B cell (primary cell): ENCODE results near the gene ELOB. TPM values are rescaled to one million over a fixed set of nuclear protein-coding genes. Genes with fewer than 3 reads are reported as not detected.
"Not testable (repeated sequence)": the region's sequence is repeated elsewhere in the genome, so short reads cannot be mapped to it uniquely, and the experiment has no call there.

ENCODE experiments used
- ATAC-seq: fragments of 200-7000 bp; cut with Tn5 transposase; one replicate; pipeline ENCODE4 v1.10.0; 2021; ENCODE audit warnings: low read depth, mild to moderate bottlenecking, moderate number of reproducible peaks, moderate library complexity
- CTCF ChIA-PET: fragments of 350-600 bp; sonication (Branson Sonifier 250); formaldehyde crosslinking; loops from one replicate; lab custom pipeline; 2021; ENCODE audit warnings: antibody characterized with exemption, inconsistent platforms; lab: Charles Lee
- POLR2A ChIA-PET: fragments of 350-600 bp; sonication (Branson Sonifier 250); formaldehyde crosslinking; loops from one replicate; lab custom pipeline; 2021; ENCODE audit warnings: antibody characterized with exemption; lab: Charles Lee
- DNase-seq: peaks from one replicate; pipeline ENCODE4 v3.0.0; 2013
- H2AFZ ChIP-seq: 2 replicates; pipeline ENCODE4 v1.6.1; 2012; ENCODE audit warnings: mild to moderate bottlenecking, low read depth, low read length; ENCODE audit not compliant: insufficient read depth, poor library complexity, severe bottlenecking
- H3K27ac ChIP-seq, 2 donors: 1 replicate in 1 of 2; 2 replicates in 1 of 2; pipeline ENCODE4 v1.5.1; 2012 to 2013; ENCODE audit warnings: low read length in 2 of 2, mild to moderate bottlenecking in 2 of 2, moderate library complexity in 1 of 2
- H3K27me3 ChIP-seq, 4 experiments: fragments of 200-600 bp in 1 of 4; sonication (generic) in 1 of 4; replicated peaks in 1 of 4; 1 replicate in 2 of 4; 2 replicates in 2 of 4; pipeline versions ENCODE4 v1.6.1 to v1.7.0; 2013 to 2016; ENCODE audit warnings: low read length in 3 of 4, mild to moderate bottlenecking in 2 of 4, mixed read lengths in 1 of 4, moderate library complexity in 1 of 4; ENCODE audit not compliant: insufficient read depth in 4 of 4, control insufficient read depth in 3 of 4; ENCODE audit errors: control extremely low read depth in 1 of 4
- H3K36me3 ChIP-seq, 2 experiments: replicated peaks in 1 of 2; 1 replicate in 1 of 2; 2 replicates in 1 of 2; pipeline versions ENCODE4 v1.6.1 to v1.7.1; 2013; ENCODE audit warnings: low read length in 1 of 2; ENCODE audit not compliant: insufficient read depth in 2 of 2, control insufficient read depth in 1 of 2; ENCODE audit errors: control extremely low read depth in 1 of 2, extremely low read depth in 1 of 2
- H3K4me1 ChIP-seq, 2 donors: fragments of 200-600 bp in 1 of 2; sonication (generic) in 1 of 2; 1 replicate in 1 of 2; 2 replicates in 1 of 2; pipeline versions ENCODE4 v1.5.1 to v1.6.1; 2013 to 2017; ENCODE audit warnings: low read length in 2 of 2; ENCODE audit not compliant: control insufficient read depth in 2 of 2, insufficient read depth in 2 of 2
- H3K4me2 ChIP-seq: replicated peaks from 2 replicates; pipeline ENCODE3; 2012; ENCODE audit warnings: mild to moderate bottlenecking, low read depth, low read length; ENCODE audit not compliant: poor library complexity, severe bottlenecking
- H3K4me3 ChIP-seq, 5 experiments: fragments of 200-600 bp in 1 of 5; sonication (generic) in 1 of 5; 1 replicate in 3 of 5; 2 replicates in 2 of 5; pipeline versions ENCODE4 v1.5.1 to v1.7.0; 2011 to 2016; ENCODE audit warnings: low read length in 4 of 5, mild to moderate bottlenecking in 4 of 5, low read depth in 2 of 5, control low read depth in 1 of 5, moderate library complexity in 1 of 5; ENCODE audit not compliant: insufficient read depth in 1 of 5; ENCODE audit errors: control extremely low read depth in 1 of 5, extremely low read depth in 1 of 5
- H3K79me2 ChIP-seq: fragments of 200-600 bp; sonication (generic); one replicate; pipeline ENCODE4 v1.6.0; 2016; ENCODE audit warnings: low read length; ENCODE audit not compliant: control insufficient read depth, insufficient read depth
- H3K9ac ChIP-seq: fragments of 200-600 bp; sonication (generic); 2 replicates; pipeline ENCODE4 v1.6.1; 2017; ENCODE audit warnings: mild to moderate bottlenecking, low read length, moderate library complexity
- H3K9me3 ChIP-seq, 3 donors: one replicate each; pipeline versions ENCODE4 v1.6.1 to v1.7.1; 2013; ENCODE audit warnings: low read length in 2 of 3; ENCODE audit not compliant: control insufficient read depth in 2 of 3, insufficient read depth in 1 of 3; ENCODE audit errors: control extremely low read depth in 1 of 3
- H4K20me1 ChIP-seq: 2 replicates; pipeline ENCODE4 v1.6.0; 2012; ENCODE audit warnings: mild to moderate bottlenecking, low read length; ENCODE audit not compliant: insufficient read depth, control insufficient read depth, poor library complexity, severe bottlenecking
- H3K27ac Mint-ChIP-seq: one replicate; pipeline ENCODE4 v1.8.0; 2021; ENCODE audit warnings: mixed read lengths
- H3K27me3 Mint-ChIP-seq: one replicate; pipeline ENCODE4 v1.8.0; 2021; ENCODE audit warnings: mixed read lengths
- H3K4me1 Mint-ChIP-seq: one replicate; pipeline ENCODE4 v1.8.0; 2021; ENCODE audit warnings: mixed read lengths
- H3K4me3 Mint-ChIP-seq: one replicate; pipeline ENCODE4 v1.8.0; 2021; ENCODE audit warnings: mixed read lengths
- H3K9me3 Mint-ChIP-seq: one replicate; pipeline ENCODE4 v1.8.0; 2022; ENCODE audit warnings: mixed read lengths; ENCODE audit not compliant: insufficient read depth
- EZH2 ChIP-seq: IDR thresholded peaks from 2 replicates; pipeline ENCODE4 v1.6.1; 2012; ENCODE audit warnings: borderline replicate concordance, low read depth, mild to moderate bottlenecking, moderate library complexity, low read length; ENCODE audit not compliant: insufficient read depth, poor library complexity, severe bottlenecking
- WGBS: methylation state at CpG from one replicate; pipeline ENCODE4 v1.1.5; 2013; ENCODE audit warnings: missing lambda C conversion rate; ENCODE audit not compliant: insufficient coverage; 5-methylcytosine and 5-hydroxymethylcytosine counted together
- intact Hi-C: fragments of 100-400 bp; cut with micrococcal nuclease; formaldehyde crosslinking; loops from one replicate; pipeline ENCODE4 v1.10.0; 2022
- polyA plus RNA-seq: library from polyadenylated mRNA; depleted of rRNA; stranded (reverse); fragments of >200 nt; gene quantifications from 2 replicates; pipeline ENCODE4 v1.2.3, GENCODE V29; 2012
- small RNA-seq: library from RNA; depleted of rRNA; stranded (forward); fragments of <200 nt; gene quantifications from one replicate; pipeline ENCODE3, GENCODE V24; 2012; ENCODE audit warnings: low replicate concordance, low read depth; ENCODE audit not compliant: insufficient read length
- total RNA-seq, 2 donors: library from RNA; stranded (reverse); fragments of 120-200 nt in 1 of 2; gene quantifications; 1 replicate in 1 of 2; 2 replicates in 1 of 2; pipeline versions ENCODE4 v1.2.3 to v1.2.4, GENCODE V29; 2013 to 2022
- TF ChIP-seq, protein P1 (sequence below): fragments of 200-600 bp; IDR thresholded peaks from one replicate; pipeline ENCODE4 v1.8.0; 2022; ENCODE audit warnings: antibody characterized with exemption, mild to moderate bottlenecking

ELOB gene
- total and polyA plus RNA-seq, 2 donors (not counting 1 experiment from before 2014, with no cell fraction given), result 93.1 to 136 TPM

DNA sequence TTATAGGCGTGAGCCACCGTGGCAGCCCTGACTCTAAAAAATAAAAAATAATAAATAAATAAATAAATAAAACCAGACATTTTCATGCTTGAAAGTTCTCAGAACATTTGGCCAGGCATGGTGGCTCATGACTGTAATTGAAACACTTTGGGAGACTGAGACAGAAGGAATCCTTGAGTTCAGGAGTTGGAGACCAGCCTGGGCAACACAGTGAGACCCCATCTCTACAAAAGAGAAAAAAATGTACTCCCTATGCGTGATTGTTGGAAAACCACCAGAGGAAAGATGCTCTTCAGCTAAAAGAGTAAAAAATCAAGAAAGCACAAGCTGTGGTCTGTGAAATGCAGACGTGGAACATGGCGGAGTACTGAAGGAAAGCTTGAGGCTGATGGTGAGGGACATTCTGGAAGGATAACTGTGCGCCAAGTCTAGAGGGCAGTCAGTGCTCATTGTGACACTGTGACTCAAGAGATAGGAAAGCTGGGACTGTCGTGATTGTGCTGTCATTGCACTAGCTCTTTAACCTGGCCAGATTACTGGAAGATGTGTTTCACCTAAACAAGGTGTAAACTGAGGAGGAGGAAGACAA, 52.9 kb downstream of the ELOB start:
- POLR2A ChIA-PET, result no interaction called here
- no peak overlapping the region for H3K27ac ChIP-seq
- H3K4me2 ChIP-seq, result no peak overlapping the region
- no peak overlapping the region for H3K4me3 ChIP-seq
- 91% methylated on average over 4 of the region's 7 CpGs for WGBS
- no peaks in the 10 kb centered on the region for H3K9me3 Mint-ChIP-seq
- H3K4me1 Mint-ChIP-seq, result peaks cover 4% of the 10 kb centered on the region
- no peak overlapping the region for H3K9ac ChIP-seq
- no peak overlapping the region for H3K4me3 Mint-ChIP-seq
- no peak overlapping the region for H3K27ac Mint-ChIP-seq
- H4K20me1 ChIP-seq, result no peaks in the 10 kb centered on the region
- H2AFZ ChIP-seq, result no peak overlapping the region
- H3K4me1 ChIP-seq, result peaks cover 3 to 12% of the 10 kb centered on the region in 2 donors
- H3K36me3 ChIP-seq, result no peaks in the 10 kb centered on the region
- no peak for DNase-seq
- H3K79me2 ChIP-seq, result no peaks in the 10 kb centered on the region
- H3K27me3 ChIP-seq, result peaks cover 0 to 12% (median 4%) of the 10 kb centered on the region in 4 experiments
- no peaks in the 10 kb centered on the region for H3K9me3 ChIP-seq
- TF ChIP-seq EZH2, result no peak
- TF ChIP-seq, protein P1, sequence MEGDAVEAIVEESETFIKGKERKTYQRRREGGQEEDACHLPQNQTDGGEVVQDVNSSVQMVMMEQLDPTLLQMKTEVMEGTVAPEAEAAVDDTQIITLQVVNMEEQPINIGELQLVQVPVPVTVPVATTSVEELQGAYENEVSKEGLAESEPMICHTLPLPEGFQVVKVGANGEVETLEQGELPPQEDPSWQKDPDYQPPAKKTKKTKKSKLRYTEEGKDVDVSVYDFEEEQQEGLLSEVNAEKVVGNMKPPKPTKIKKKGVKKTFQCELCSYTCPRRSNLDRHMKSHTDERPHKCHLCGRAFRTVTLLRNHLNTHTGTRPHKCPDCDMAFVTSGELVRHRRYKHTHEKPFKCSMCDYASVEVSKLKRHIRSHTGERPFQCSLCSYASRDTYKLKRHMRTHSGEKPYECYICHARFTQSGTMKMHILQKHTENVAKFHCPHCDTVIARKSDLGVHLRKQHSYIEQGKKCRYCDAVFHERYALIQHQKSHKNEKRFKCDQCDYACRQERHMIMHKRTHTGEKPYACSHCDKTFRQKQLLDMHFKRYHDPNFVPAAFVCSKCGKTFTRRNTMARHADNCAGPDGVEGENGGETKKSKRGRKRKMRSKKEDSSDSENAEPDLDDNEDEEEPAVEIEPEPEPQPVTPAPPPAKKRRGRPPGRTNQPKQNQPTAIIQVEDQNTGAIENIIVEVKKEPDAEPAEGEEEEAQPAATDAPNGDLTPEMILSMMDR, result no peak
- CTCF ChIA-PET, result interaction anchor here (0.6 kb wide), 1 partner anchor 74 kb away, joined by 3 read pairs; no protein-coding TSS in a partner anchor
- no peak for ATAC-seq
- intact Hi-C loops, result no loop called here
- peaks cover 12% of the 10 kb centered on the region for H3K27me3 Mint-ChIP-seq

DNA sequence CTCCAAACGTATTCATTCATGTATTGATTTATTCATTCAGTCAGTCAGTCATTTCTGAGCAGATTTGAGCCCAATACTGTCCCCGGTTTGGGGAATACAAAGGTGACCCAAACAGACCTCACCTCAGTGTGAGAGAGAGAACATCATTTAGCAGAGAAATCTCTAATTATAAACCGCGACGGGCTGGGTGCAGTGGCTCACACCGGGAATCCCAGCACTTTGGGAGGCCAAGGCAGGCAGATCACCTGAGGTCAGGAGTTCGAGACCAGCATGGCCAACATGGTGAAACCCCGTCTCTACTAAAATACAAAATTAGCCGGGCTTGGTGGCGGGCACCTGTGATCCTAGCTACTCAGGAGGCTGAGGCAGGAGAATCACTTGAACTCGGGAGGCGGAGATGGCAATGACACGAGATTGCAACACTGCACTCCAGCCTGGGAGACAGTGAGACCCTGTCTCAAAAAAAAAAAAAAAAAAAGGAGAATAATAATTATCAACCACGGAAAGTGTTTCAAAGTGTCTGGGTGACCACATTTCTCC, 55.4 kb downstream of the ELOB start:
- WGBS, result 45% methylated on average over 9 of the region's 14 CpGs
- H2AFZ ChIP-seq, result peak overlapping the region; percentile 91
- peak overlapping the region in 4 of 5 experiments; percentile 49 to 70 (median 65) for H3K4me3 ChIP-seq
- H3K4me3 Mint-ChIP-seq, result peak overlapping the region; percentile 72
- not testable (repeated sequence) for H3K36me3 ChIP-seq, ATAC-seq, H3K9me3 ChIP-seq, H3K4me1 Mint-ChIP-seq, H4K20me1 ChIP-seq, H3K79me2 ChIP-seq, DNase-seq, H3K9me3 Mint-ChIP-seq
- ChIA-PET CTCF (interaction anchor here (0.7 to 1.6 kb wide), 2 partner anchors 18 to 1532 kb away, joined by 3 read pairs; no protein-coding TSS in a partner anchor), POLR2A (interaction anchor here (0.5 kb wide), 1 partner anchor 188 kb away, joined by 4 read pairs; no protein-coding TSS in a partner anchor)
- peaks cover 12% of the 10 kb centered on the region for H3K27me3 Mint-ChIP-seq
- intact Hi-C loops, result loop anchor here (1.0 to 2.0 kb wide), 5 partner anchors 31 to 147 kb away; partner anchors contain the start of genes ELOB, KCTD5 and SRRM2
- peak overlapping the region in 1 of 2 donors; percentile 39 for H3K27ac ChIP-seq
- peak overlapping the region; percentile 41 for H3K27ac Mint-ChIP-seq
- peaks cover 0 to 11% (median 4%) of the 10 kb centered on the region in 4 experiments for H3K27me3 ChIP-seq
- peak overlapping the region; percentile 86 for H3K4me2 ChIP-seq
- H3K4me1 ChIP-seq, result peaks cover 3 to 12% of the 10 kb centered on the region in 2 donors
- peak overlapping the region; percentile 69 for H3K9ac ChIP-seq

Small RNAs within 50 kb of the gene (small RNA-seq; reads per million reads assigned to genes)
- not detected for gene SNORA3C

Other genes with a start within 250 kb of the ELOB start
- gene CEMP1, start 245.9 kb downstream of the ELOB start, total RNA-seq, result 1.2 and 2.3 TPM in 2 replicates
- gene CEMP1, start 245.9 kb downstream of the ELOB start, polyA plus RNA-seq, result 0.66 and 0.91 TPM in 2 replicates
- 84.1 and 86.0 TPM in 2 replicates for gene PDPK1, start 239.3 kb downstream of the ELOB start, total RNA-seq
- gene PDPK1, start 239.3 kb downstream of the ELOB start, polyA plus RNA-seq, result 32.5 and 33.3 TPM in 2 replicates
- 35.1 and 37.3 TPM in 2 replicates for gene KCTD5, start 94.8 kb downstream of the ELOB start, total RNA-seq
- gene KCTD5, start 94.8 kb downstream of the ELOB start, polyA plus RNA-seq, result 15.2 and 17.2 TPM in 2 replicates
- 2.4 TPM in 2 replicates for gene PRSS27, start 57.1 kb downstream of the ELOB start, total RNA-seq
- 2.1 and 3.6 TPM in 2 replicates for gene PRSS27, start 57.1 kb downstream of the ELOB start, polyA plus RNA-seq
- gene SRRM2, start 24.6 kb downstream of the ELOB start, total RNA-seq, result 1,470 and 1,485 TPM in 2 replicates
- gene SRRM2, start 24.6 kb downstream of the ELOB start, polyA plus RNA-seq, result 1,588 and 1,879 TPM in 2 replicates
- gene PRSS33, start 10.3 kb upstream of the ELOB start, total RNA-seq, result not detected in 2 replicates
- gene PRSS33, start 10.3 kb upstream of the ELOB start, polyA plus RNA-seq, result not detected in 2 replicates
- not detected in 2 replicates for gene PRSS41, start 21.2 kb upstream of the ELOB start, total RNA-seq
- not detected in 2 replicates for gene PRSS41, start 21.2 kb upstream of the ELOB start, polyA plus RNA-seq
- 1.8 and 2.0 TPM in 2 replicates for gene PRSS21, start 40.0 kb upstream of the ELOB start, total RNA-seq
- gene PRSS21, start 40.0 kb upstream of the ELOB start, polyA plus RNA-seq, result 4.3 and 5.8 TPM in 2 replicates
- gene ZG16B, start 53.0 kb upstream of the ELOB start, total RNA-seq, result not detected in 2 replicates
- not detected in 2 replicates for gene ZG16B, start 53.0 kb upstream of the ELOB start, polyA plus RNA-seq
- gene PRSS22, start 80.9 kb upstream of the ELOB start, total RNA-seq, result not detected in 2 replicates
- gene PRSS22, start 80.9 kb upstream of the ELOB start, polyA plus RNA-seq, result not detected in 2 replicates
- 22.3 and 26.5 TPM in 2 replicates for gene FLYWCH2, start 105.9 kb upstream of the ELOB start, total RNA-seq
- 18.7 and 24.1 TPM in 2 replicates for gene FLYWCH2, start 105.9 kb upstream of the ELOB start, polyA plus RNA-seq
- 119 and 120 TPM in 2 replicates for gene FLYWCH1, start 134.7 kb upstream of the ELOB start, total RNA-seq
- gene FLYWCH1, start 134.7 kb upstream of the ELOB start, polyA plus RNA-seq, result 43.0 and 78.3 TPM in 2 replicates
- gene KREMEN2, start 187.0 kb upstream of the ELOB start, total RNA-seq, result 0.17 and 0.19 TPM in 2 replicates
- 1.1 and 2.6 TPM in 2 replicates for gene KREMEN2, start 187.0 kb upstream of the ELOB start, polyA plus RNA-seq
- 1.8 and 2.6 TPM in 2 replicates for gene PAQR4, start 192.1 kb upstream of the ELOB start, total RNA-seq
- 1.8 and 2.8 TPM in 2 replicates for gene PAQR4, start 192.1 kb upstream of the ELOB start, polyA plus RNA-seq
- 0.67 and 1.0 TPM in 2 replicates for gene PKMYT1, start 203.2 kb upstream of the ELOB start, total RNA-seq
- gene PKMYT1, start 203.2 kb upstream of the ELOB start, polyA plus RNA-seq, result 1.4 and 2.6 TPM in 2 replicates
- not detected in 2 replicates for gene CLDN9, start 235.6 kb upstream of the ELOB start, total RNA-seq
- gene CLDN9, start 235.6 kb upstream of the ELOB start, polyA plus RNA-seq, result 0.04 and 0.20 TPM in 2 replicates
- not detected in 2 replicates for gene CLDN6, start 240.9 kb upstream of the ELOB start, total RNA-seq
- gene CLDN6, start 240.9 kb upstream of the ELOB start, polyA plus RNA-seq, result not detected in 2 replicates
- 0.85 and 1.3 TPM in 2 replicates for gene TNFRSF12A, start 243.1 kb upstream of the ELOB start, total RNA-seq
- 0.61 and 0.72 TPM in 2 replicates for gene TNFRSF12A, start 243.1 kb upstream of the ELOB start, polyA plus RNA-seq
- 17.9 and 19.1 TPM in 2 replicates for gene HCFC1R1, start 246.7 kb upstream of the ELOB start, total RNA-seq
- gene HCFC1R1, start 246.7 kb upstream of the ELOB start, polyA plus RNA-seq, result 15.3 and 24.8 TPM in 2 replicates
- 25.3 and 28.5 TPM in 2 replicates for gene THOC6, start 246.8 kb upstream of the ELOB start, total RNA-seq
- gene THOC6, start 246.8 kb upstream of the ELOB start, polyA plus RNA-seq, result 52.2 and 63.9 TPM in 2 replicates